ENCODE results near the gene CUX1.

Gene CUX1

GRCh38 chr7:102258073-102258748 is 440.8 kb downstream of the CUX1 start:
- H3K4me1 ChIP-seq (ENCODE audit: insufficient read depth, insufficient read length): peaks cover 7% of the 10 kb centered on the region
- H3K27me3 ChIP-seq (ENCODE audit: insufficient read depth, insufficient read length): no peaks in the 10 kb centered on the region
- TF ChIP-seq ZNF274 (IDR thresholded peaks at IDR 0.05; ENCODE audit: low read depth, low read length) (no peak), SUZ12 (IDR thresholded peaks at IDR 0.05; ENCODE audit: extremely low read depth, insufficient read depth, insufficient read length) (no peak), YY1 (IDR thresholded peaks at IDR 0.05; ENCODE audit: insufficient read depth, insufficient read length) (no peak)
- H3K9ac ChIP-seq (ENCODE audit: insufficient read length, low read depth): no peak overlapping the region
- H3K9me3 ChIP-seq (ENCODE audit: insufficient read depth, low read length): no peaks in the 10 kb centered on the region
- DNase-seq (ENCODE audit: low read depth, low spot score): no peak
- no peaks in the 10 kb centered on the region for H3K36me3 ChIP-seq (ENCODE audit: insufficient read depth, insufficient read length, low read length)
- no peak overlapping the region for H3K4me3 ChIP-seq (ENCODE audit: insufficient read length, low read depth)

- TF ChIP-seq YY1 (IDR thresholded peaks at IDR 0.05; ENCODE audit: insufficient read depth, insufficient read length) (no peak), ZNF274 (IDR thresholded peaks at IDR 0.05; ENCODE audit: low read depth, low read length) (no peak), SUZ12 (IDR thresholded peaks at IDR 0.05; ENCODE audit: extremely low read depth, insufficient read depth, insufficient read length) (no peak)
- H3K9me3 ChIP-seq (ENCODE audit: insufficient read depth, low read length): no peaks in the 10 kb centered on the region
- no peak for DNase-seq (ENCODE audit: low read depth, low spot score)
- peaks cover 7% of the 10 kb centered on the region for H3K4me1 ChIP-seq (ENCODE audit: insufficient read depth, insufficient read length)
- H3K4me3 ChIP-seq (ENCODE audit: insufficient read length, low read depth): no peak overlapping the region
- no peak overlapping the region for H3K9ac ChIP-seq (ENCODE audit: insufficient read length, low read depth)
- H3K36me3 ChIP-seq (ENCODE audit: insufficient read depth, insufficient read length, low read length): no peaks in the 10 kb centered on the region
- no peaks in the 10 kb centered on the region for H3K27me3 ChIP-seq (ENCODE audit: insufficient read depth, insufficient read length)
Measured at GRCh38 chr7:102258749-102259107, 441.3 kb downstream of the CUX1 start.

- Histone ChIP-seq H3K9ac (ENCODE audit: insufficient read length, low read depth) (no peak overlapping the region), H3K36me3 (ENCODE audit: insufficient read depth, insufficient read length, low read length) (no peaks in the 10 kb centered on the region), H3K4me1 (ENCODE audit: insufficient read depth, insufficient read length) (peaks cover 12% of the 10 kb centered on the region), H3K4me3 (ENCODE audit: insufficient read length, low read depth) (no peak overlapping the region), H3K27me3 (ENCODE audit: insufficient read depth, insufficient read length) (no peaks in the 10 kb centered on the region), H3K9me3 (ENCODE audit: insufficient read depth, low read length) (no peaks in the 10 kb centered on the region)
- TF ChIP-seq YY1 (IDR thresholded peaks at IDR 0.05; ENCODE audit: insufficient read depth, insufficient read length) (no peak), SUZ12 (IDR thresholded peaks at IDR 0.05; ENCODE audit: extremely low read depth, insufficient read depth, insufficient read length) (no peak), ZNF274 (IDR thresholded peaks at IDR 0.05; ENCODE audit: low read depth, low read length) (no peak)
- no peak for DNase-seq (ENCODE audit: low read depth, low spot score)
Measured at GRCh38 chr7:102260856-102261255, 443.4 kb downstream of the CUX1 start.

GRCh38 chr7:102261451-102261850 is 444.0 kb downstream of the CUX1 start:
- H3K4me3 ChIP-seq (ENCODE audit: insufficient read length, low read depth): no peak overlapping the region
- H3K4me1 ChIP-seq (ENCODE audit: insufficient read depth, insufficient read length): peaks cover 12% of the 10 kb centered on the region
- TF ChIP-seq YY1 (IDR thresholded peaks at IDR 0.05; ENCODE audit: insufficient read depth, insufficient read length) (no peak), SUZ12 (IDR thresholded peaks at IDR 0.05; ENCODE audit: extremely low read depth, insufficient read depth, insufficient read length) (no peak), ZNF274 (IDR thresholded peaks at IDR 0.05; ENCODE audit: low read depth, low read length) (no peak)
- no peaks in the 10 kb centered on the region for H3K36me3 ChIP-seq (ENCODE audit: insufficient read depth, insufficient read length, low read length)
- no peaks in the 10 kb centered on the region for H3K27me3 ChIP-seq (ENCODE audit: insufficient read depth, insufficient read length)
- H3K9ac ChIP-seq (ENCODE audit: insufficient read length, low read depth): no peak overlapping the region
- H3K9me3 ChIP-seq (ENCODE audit: insufficient read depth, low read length): no peaks in the 10 kb centered on the region
- DNase-seq (ENCODE audit: low read depth, low spot score): no peak

- Histone ChIP-seq H3K36me3 (ENCODE audit: insufficient read depth, insufficient read length, low read length) (no peaks in the 10 kb centered on the region), H3K9ac (ENCODE audit: insufficient read length, low read depth) (no peak overlapping the region), H3K9me3 (ENCODE audit: insufficient read depth, low read length) (no peaks in the 10 kb centered on the region), H3K27me3 (ENCODE audit: insufficient read depth, insufficient read length) (no peaks in the 10 kb centered on the region), H3K4me3 (ENCODE audit: insufficient read length, low read depth) (no peak overlapping the region), H3K4me1 (ENCODE audit: insufficient read depth, insufficient read length) (peaks cover 12% of the 10 kb centered on the region)
- TF ChIP-seq ZNF274 (IDR thresholded peaks at IDR 0.05; ENCODE audit: low read depth, low read length) (no peak), SUZ12 (IDR thresholded peaks at IDR 0.05; ENCODE audit: extremely low read depth, insufficient read depth, insufficient read length) (no peak), YY1 (IDR thresholded peaks at IDR 0.05; ENCODE audit: insufficient read depth, insufficient read length) (no peak)
- DNase-seq (ENCODE audit: low read depth, low spot score): no peak
Measured at GRCh38 chr7:102262546-102262945, 445.1 kb downstream of the CUX1 start.

- H3K9me3 ChIP-seq (ENCODE audit: insufficient read depth, low read length): no peaks in the 10 kb centered on the region
- no peaks in the 10 kb centered on the region for H3K36me3 ChIP-seq (ENCODE audit: insufficient read depth, insufficient read length, low read length)
- TF ChIP-seq SUZ12 (IDR thresholded peaks at IDR 0.05; ENCODE audit: extremely low read depth, insufficient read depth, insufficient read length): no peak
- no peak for TF ChIP-seq ZNF274 (IDR thresholded peaks at IDR 0.05; ENCODE audit: low read depth, low read length)
- TF ChIP-seq YY1 (IDR thresholded peaks at IDR 0.05; ENCODE audit: insufficient read depth, insufficient read length): no peak
- peak overlapping the region; percentile 36 for H3K9ac ChIP-seq (ENCODE audit: insufficient read length, low read depth)
- H3K27me3 ChIP-seq (ENCODE audit: insufficient read depth, insufficient read length): no peaks in the 10 kb centered on the region
- peaks cover 9% of the 10 kb centered on the region for H3K4me1 ChIP-seq (ENCODE audit: insufficient read depth, insufficient read length)
- DNase-seq (ENCODE audit: low read depth, low spot score): no peak
- no peak overlapping the region for H3K4me3 ChIP-seq (ENCODE audit: insufficient read length, low read depth)
Measured at GRCh38 chr7:102264367-102264891, 447.0 kb downstream of the CUX1 start.

DNA sequence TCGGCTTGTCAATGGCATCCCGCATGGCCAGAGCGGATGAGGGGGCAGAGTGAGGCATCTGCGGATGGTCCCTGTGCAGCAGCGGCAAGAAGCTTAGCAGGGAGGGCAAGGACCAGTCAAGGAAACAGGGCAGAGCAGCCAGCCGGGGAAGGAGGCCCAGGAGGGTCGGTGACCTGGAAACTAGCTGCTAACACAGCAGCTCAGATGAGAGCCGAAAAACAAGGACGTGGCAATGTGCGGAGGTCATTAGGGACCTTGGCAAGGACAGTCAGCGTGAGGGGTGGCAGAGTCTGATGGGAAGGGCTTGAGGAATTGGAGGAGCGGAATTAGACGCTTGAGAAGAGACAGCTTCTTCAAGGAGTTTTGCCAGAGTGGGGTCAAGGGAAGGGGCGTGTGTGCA is 449.1 kb downstream of the CUX1 start:
- peaks cover 12% of the 10 kb centered on the region for H3K4me1 ChIP-seq (ENCODE audit: insufficient read depth, insufficient read length)
- no peaks in the 10 kb centered on the region for H3K36me3 ChIP-seq (ENCODE audit: insufficient read depth, insufficient read length, low read length)
- H3K4me3 ChIP-seq (ENCODE audit: insufficient read length, low read depth): no peak overlapping the region
- H3K9me3 ChIP-seq (ENCODE audit: insufficient read depth, low read length): no peaks in the 10 kb centered on the region
- no peaks in the 10 kb centered on the region for H3K27me3 ChIP-seq (ENCODE audit: insufficient read depth, insufficient read length)
- TF ChIP-seq ZNF274 (IDR thresholded peaks at IDR 0.05; ENCODE audit: low read depth, low read length): no peak
- no peak for TF ChIP-seq SUZ12 (IDR thresholded peaks at IDR 0.05; ENCODE audit: extremely low read depth, insufficient read depth, insufficient read length)
- no peak for TF ChIP-seq YY1 (IDR thresholded peaks at IDR 0.05; ENCODE audit: insufficient read depth, insufficient read length)
- no peak for DNase-seq (ENCODE audit: low read depth, low spot score)
- H3K9ac ChIP-seq (ENCODE audit: insufficient read length, low read depth): no peak overlapping the region

Measured in NT2/D1 (cell line).